Measurements from ENCODE around the gene CTU2. TPM values are rescaled to one million over a fixed set of nuclear protein-coding genes. Genes with fewer than 3 reads are reported as not detected.

Gene CTU2
- total RNA-seq, 1 donor from 2014 or later = 20.8 TPM

DNA sequence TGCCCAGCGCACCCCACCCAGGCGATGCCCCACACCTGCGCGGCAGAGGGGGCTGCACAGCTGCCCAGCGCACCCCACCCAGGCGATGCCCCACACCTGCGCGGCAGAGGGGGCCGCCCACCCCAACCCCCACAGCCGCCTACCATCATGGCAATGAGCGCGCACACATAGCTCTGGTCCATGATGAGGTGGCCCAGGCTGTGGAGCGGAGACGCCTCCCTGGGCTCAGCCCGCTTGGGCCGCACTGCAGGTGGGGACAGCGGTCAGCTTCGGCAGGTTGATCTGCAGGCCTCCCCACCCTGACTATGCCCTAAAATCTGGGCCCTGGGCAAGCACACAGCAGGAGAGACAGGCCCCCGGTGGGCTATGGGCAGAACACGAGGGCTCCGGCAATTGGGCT lies 30.2 kb downstream of the CTU2 start:
- no peak for DNase-seq (ENCODE audit: low spot score)
- Mint-ChIP-seq H3K4me1 (ENCODE audit: unreplicated experiment) (no peaks in the 10 kb centered on the region), H3K36me3 (ENCODE audit: low read depth, unreplicated experiment) (no peaks in the 10 kb centered on the region), H3K9me3 (ENCODE audit: unreplicated experiment) (no peaks in the 10 kb centered on the region), H3K4me3 (ENCODE audit: unreplicated experiment) (no peak overlapping the region), H3K27me3 (ENCODE audit: unreplicated experiment) (peaks cover 11% of the 10 kb centered on the region), H3K27ac (ENCODE audit: unreplicated experiment) (no peak overlapping the region)
- TF ChIP-seq, protein P1, sequence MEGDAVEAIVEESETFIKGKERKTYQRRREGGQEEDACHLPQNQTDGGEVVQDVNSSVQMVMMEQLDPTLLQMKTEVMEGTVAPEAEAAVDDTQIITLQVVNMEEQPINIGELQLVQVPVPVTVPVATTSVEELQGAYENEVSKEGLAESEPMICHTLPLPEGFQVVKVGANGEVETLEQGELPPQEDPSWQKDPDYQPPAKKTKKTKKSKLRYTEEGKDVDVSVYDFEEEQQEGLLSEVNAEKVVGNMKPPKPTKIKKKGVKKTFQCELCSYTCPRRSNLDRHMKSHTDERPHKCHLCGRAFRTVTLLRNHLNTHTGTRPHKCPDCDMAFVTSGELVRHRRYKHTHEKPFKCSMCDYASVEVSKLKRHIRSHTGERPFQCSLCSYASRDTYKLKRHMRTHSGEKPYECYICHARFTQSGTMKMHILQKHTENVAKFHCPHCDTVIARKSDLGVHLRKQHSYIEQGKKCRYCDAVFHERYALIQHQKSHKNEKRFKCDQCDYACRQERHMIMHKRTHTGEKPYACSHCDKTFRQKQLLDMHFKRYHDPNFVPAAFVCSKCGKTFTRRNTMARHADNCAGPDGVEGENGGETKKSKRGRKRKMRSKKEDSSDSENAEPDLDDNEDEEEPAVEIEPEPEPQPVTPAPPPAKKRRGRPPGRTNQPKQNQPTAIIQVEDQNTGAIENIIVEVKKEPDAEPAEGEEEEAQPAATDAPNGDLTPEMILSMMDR (IDR thresholded peaks at IDR 0.05; ENCODE audit: unreplicated experiment) = no peak

DNA sequence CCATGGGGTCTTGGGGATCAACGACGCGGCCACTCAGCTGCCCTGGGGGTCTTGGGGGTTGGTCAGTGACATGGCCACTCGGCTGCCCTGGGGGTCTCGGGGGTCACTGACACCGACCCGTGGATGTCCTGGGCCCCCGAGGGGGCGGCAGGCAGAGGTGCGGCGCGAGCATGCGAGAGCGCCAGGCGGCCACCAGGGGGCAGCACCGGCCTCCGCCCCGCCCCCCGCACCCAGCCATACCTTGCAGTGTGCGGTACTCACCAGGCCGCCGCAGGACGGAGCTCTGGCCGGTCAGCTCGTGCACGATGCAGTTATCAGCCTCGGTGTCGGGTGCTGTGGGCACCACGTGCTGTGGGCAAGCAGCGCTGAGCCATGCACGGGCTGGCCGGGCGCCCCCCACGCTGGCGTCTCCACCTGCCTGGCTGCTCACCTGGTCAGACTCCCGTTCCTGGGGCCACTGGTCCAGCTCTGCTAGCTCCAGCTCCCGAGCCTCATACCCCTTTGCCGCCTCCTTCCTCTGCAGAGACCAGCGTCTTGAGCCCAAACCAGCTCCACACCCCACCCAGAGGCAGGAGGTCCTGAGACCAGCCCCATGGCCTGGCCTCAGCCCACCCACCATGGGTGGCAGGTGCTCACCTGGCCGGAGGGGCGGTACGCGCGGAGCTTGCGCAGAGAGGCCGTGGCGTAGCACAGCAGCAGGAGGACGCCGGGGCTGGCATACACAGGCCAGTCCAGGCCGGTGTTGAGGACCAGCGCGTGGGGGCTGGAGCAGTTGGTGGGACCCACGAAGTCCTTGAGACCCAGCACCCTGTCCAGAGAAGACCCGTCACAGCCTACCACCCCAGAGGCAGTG lies 31.2 kb downstream of the CTU2 start:
- H3K9me3 Mint-ChIP-seq (ENCODE audit: unreplicated experiment) = no peaks in the 10 kb centered on the region
- TF ChIP-seq, protein P1 (IDR thresholded peaks at IDR 0.05; ENCODE audit: unreplicated experiment) = peak; percentile 99
- peaks cover 8% of the 10 kb centered on the region for H3K27me3 Mint-ChIP-seq (ENCODE audit: unreplicated experiment)
- H3K36me3 Mint-ChIP-seq (ENCODE audit: low read depth, unreplicated experiment) = no peaks in the 10 kb centered on the region
- no peaks in the 10 kb centered on the region for H3K4me1 Mint-ChIP-seq (ENCODE audit: unreplicated experiment)
- no peak overlapping the region for H3K27ac Mint-ChIP-seq (ENCODE audit: unreplicated experiment)
- no peak overlapping the region for H3K4me3 Mint-ChIP-seq (ENCODE audit: unreplicated experiment)
- peak; percentile 77 for DNase-seq (ENCODE audit: low spot score)

DNA sequence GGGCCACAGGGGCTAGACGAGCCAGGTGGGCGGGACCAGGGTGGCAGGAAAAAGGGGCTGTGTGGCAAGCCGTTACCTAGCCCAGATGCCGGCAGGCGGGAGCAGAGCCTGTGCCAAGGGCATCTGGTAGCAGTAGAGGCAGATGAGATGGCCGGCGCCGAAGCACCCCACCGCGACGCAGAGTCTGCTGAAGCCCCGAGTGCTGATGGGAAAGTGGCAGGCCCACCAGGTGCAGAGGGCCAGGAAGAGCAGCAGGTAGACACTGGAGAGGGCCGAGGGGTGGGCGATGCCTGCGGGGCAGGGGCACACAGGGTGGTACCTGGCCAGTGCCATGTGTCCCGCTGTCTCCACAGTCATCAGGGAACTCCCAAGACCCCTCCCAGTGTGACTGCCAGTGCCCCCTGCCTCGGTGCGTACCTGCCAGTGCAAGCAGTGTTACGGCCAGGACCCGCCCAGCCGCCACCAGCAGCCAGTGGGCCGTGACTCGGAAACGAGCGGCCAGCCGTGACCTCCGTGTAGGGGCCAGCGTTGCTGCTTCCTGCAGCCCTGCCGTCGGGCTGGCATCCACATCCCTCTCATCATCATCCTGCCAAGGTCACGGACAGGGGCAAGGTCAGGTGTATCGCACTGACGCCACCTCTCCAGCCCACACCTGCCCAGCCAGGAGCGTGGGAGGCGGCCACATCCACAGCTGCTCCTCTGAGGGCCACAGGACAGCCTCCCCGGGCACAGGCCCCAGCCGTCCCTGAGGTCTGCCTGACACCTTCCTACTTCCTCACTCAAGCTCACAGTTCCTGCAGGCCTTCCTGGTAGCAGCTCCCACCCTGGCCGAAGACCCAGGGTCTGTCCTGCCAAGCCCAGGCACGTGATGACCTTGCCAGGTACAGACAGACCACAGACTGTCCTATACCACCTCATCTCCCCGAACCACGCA lies 32.1 kb downstream of the CTU2 start:
- no peak overlapping the region for H3K27ac Mint-ChIP-seq (ENCODE audit: unreplicated experiment)
- TF ChIP-seq, protein P1 (IDR thresholded peaks at IDR 0.05; ENCODE audit: unreplicated experiment) = no peak
- no peak for DNase-seq (ENCODE audit: low spot score)
- H3K27me3 Mint-ChIP-seq (ENCODE audit: unreplicated experiment) = peaks cover 8% of the 10 kb centered on the region
- H3K4me3 Mint-ChIP-seq (ENCODE audit: unreplicated experiment) = no peak overlapping the region
- no peaks in the 10 kb centered on the region for H3K36me3 Mint-ChIP-seq (ENCODE audit: low read depth, unreplicated experiment)
- no peaks in the 10 kb centered on the region for H3K9me3 Mint-ChIP-seq (ENCODE audit: unreplicated experiment)
- H3K4me1 Mint-ChIP-seq (ENCODE audit: unreplicated experiment) = no peaks in the 10 kb centered on the region

DNA sequence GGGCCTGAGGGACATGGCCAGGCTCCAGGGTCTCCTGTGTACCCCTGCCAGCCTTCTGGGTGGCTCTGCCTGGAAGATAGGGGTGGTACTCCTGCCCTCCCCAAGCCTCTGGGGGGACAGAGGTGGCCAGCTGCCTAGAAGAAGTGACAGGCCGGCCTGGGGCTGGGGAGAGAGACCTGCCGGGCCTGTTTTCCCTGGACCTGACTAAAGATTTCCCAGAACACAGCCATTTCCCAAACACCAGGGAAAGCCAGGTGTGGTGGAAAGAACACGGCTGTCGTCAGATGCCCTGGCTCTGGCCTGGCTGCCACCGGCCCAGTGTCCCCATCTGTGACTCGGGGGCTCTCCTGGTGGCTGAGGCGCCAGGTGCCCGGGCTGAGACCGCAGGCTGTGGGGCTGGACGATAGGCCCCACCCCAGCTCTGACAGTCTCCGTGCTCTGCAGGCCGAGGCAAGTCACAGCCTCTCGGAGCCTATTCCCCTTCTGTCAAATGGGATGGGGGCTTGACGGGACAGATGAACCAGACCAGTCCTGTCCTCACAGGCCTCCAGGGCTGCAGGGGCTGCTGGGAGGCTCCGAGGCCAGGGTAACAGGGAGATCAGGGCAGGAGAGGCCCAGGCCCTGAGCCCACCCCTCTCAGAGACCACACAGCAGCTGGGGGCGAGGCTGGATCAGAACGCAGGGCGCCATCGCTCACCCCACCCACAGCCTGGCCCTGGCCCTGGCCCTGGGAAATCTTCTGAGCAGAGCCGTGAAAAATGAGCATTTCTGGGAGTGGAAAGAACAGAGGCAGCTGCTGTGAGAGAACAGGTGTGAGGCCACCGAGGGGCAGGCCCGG lies 33.1 kb downstream of the CTU2 start:
- H3K4me3 Mint-ChIP-seq (ENCODE audit: unreplicated experiment) = no peak overlapping the region
- H3K9me3 Mint-ChIP-seq (ENCODE audit: unreplicated experiment) = no peaks in the 10 kb centered on the region
- DNase-seq (ENCODE audit: low spot score) = no peak
- peaks cover 8% of the 10 kb centered on the region for H3K27me3 Mint-ChIP-seq (ENCODE audit: unreplicated experiment)
- no peaks in the 10 kb centered on the region for H3K36me3 Mint-ChIP-seq (ENCODE audit: low read depth, unreplicated experiment)
- H3K4me1 Mint-ChIP-seq (ENCODE audit: unreplicated experiment) = no peaks in the 10 kb centered on the region
- TF ChIP-seq, protein P1 (IDR thresholded peaks at IDR 0.05; ENCODE audit: unreplicated experiment) = no peak
- H3K27ac Mint-ChIP-seq (ENCODE audit: unreplicated experiment) = no peak overlapping the region

Measured in endothelial cell (in vitro differentiated cells).